H1 (cell line): ENCODE measurements around the gene PABPN1. TPM values are rescaled to one million over a fixed set of nuclear protein-coding genes. Genes with fewer than 3 reads are reported as not detected.

Experiments
- ASH2L ChIP-seq: fragments of 200-600, 300-600 bp; sonication (generic); IDR thresholded peaks from one replicate; pipeline ENCODE4 v1.7.1; 2017; ENCODE audit warnings: low read length
- CBX5 ChIP-seq: fragments of 300-800, 300-1000 bp; sonication (generic); IDR thresholded peaks from 2 replicates; pipeline ENCODE4 v1.7.1; 2016; ENCODE audit warnings: antibody characterized with exemption, low read length, low read depth
- HDAC6 ChIP-seq: IDR thresholded peaks from one replicate; pipeline ENCODE4 v1.7.1; 2012; ENCODE audit warnings: low read depth, mild to moderate bottlenecking, inconsistent platforms, low read length, moderate library complexity
- KDM5A ChIP-seq: fragments of 200-600 bp; IDR thresholded peaks from 2 replicates; pipeline ENCODE4 v1.7.1; 2012; ENCODE audit warnings: mild to moderate bottlenecking, low read length, inconsistent platforms, mixed read lengths
- SUZ12 ChIP-seq: fragments of 200-600 bp; sonication (generic); IDR thresholded peaks from 2 replicates; pipeline ENCODE4 v1.6.1; 2012; ENCODE audit warnings: mild to moderate bottlenecking, inconsistent platforms, low read length, moderate library complexity, mixed read lengths
- TCF12 ChIP-seq: IDR thresholded peaks from 2 replicates; pipeline ENCODE4 v1.6.1; 2011; ENCODE audit warnings: low read depth, mild to moderate bottlenecking, low read length
- TEAD4 ChIP-seq: IDR thresholded peaks from 2 replicates; pipeline ENCODE4 v1.6.1; 2012; ENCODE audit warnings: low read depth, low read length, inconsistent platforms, mixed read lengths
- polyA plus RNA-seq, 7 experiments: library from polyadenylated mRNA; depleted of rRNA in 3 of 7; stranded (reverse) in 5 of 7; unstranded in 2 of 7; fragments of >200 nt in 5 of 7; fragments of 200-250 nt in 2 of 7; gene quantifications; 1 replicate in 5 of 7; 2 replicates in 1 of 7; 4 replicates in 1 of 7; pipeline versions ENCODE4 v1.2.1 to v1.2.3, GENCODE V29; 2011 to 2013; ENCODE audit warnings: missing spikeins in 2 of 7, mixed read lengths in 2 of 7
- total RNA-seq: library from RNA; stranded (reverse); fragmentation: NEBNext Ultra II Directional; extraction: Animal tissue kit (Norgen Biotek cat#: 25700); gene quantifications from 2 replicates; pipeline ENCODE4 v1.2.1, GENCODE V29; 2021
- TF ChIP-seq, protein P1 (sequence below): fragments of 300-600 bp; sonication (generic); IDR thresholded peaks from 2 replicates; pipeline ENCODE4 v1.7.1; 2012; ENCODE audit warnings: low read length, moderate library complexity, mild to moderate bottlenecking, inconsistent platforms; ENCODE audit not compliant: insufficient replicate concordance
- TF ChIP-seq, protein P2 (sequence below): IDR thresholded peaks from 2 replicates; pipeline ENCODE4 v1.6.1; 2011; ENCODE audit warnings: low read length, improper control_type of control experiment

Gene PABPN1
- total and polyA plus RNA-seq, 2 of the 8 experiments (the other 6 are each of a cell fraction or from before 2014, with no cell fraction given), result 300 to 331 TPM

- TF ChIP-seq, protein P1, sequence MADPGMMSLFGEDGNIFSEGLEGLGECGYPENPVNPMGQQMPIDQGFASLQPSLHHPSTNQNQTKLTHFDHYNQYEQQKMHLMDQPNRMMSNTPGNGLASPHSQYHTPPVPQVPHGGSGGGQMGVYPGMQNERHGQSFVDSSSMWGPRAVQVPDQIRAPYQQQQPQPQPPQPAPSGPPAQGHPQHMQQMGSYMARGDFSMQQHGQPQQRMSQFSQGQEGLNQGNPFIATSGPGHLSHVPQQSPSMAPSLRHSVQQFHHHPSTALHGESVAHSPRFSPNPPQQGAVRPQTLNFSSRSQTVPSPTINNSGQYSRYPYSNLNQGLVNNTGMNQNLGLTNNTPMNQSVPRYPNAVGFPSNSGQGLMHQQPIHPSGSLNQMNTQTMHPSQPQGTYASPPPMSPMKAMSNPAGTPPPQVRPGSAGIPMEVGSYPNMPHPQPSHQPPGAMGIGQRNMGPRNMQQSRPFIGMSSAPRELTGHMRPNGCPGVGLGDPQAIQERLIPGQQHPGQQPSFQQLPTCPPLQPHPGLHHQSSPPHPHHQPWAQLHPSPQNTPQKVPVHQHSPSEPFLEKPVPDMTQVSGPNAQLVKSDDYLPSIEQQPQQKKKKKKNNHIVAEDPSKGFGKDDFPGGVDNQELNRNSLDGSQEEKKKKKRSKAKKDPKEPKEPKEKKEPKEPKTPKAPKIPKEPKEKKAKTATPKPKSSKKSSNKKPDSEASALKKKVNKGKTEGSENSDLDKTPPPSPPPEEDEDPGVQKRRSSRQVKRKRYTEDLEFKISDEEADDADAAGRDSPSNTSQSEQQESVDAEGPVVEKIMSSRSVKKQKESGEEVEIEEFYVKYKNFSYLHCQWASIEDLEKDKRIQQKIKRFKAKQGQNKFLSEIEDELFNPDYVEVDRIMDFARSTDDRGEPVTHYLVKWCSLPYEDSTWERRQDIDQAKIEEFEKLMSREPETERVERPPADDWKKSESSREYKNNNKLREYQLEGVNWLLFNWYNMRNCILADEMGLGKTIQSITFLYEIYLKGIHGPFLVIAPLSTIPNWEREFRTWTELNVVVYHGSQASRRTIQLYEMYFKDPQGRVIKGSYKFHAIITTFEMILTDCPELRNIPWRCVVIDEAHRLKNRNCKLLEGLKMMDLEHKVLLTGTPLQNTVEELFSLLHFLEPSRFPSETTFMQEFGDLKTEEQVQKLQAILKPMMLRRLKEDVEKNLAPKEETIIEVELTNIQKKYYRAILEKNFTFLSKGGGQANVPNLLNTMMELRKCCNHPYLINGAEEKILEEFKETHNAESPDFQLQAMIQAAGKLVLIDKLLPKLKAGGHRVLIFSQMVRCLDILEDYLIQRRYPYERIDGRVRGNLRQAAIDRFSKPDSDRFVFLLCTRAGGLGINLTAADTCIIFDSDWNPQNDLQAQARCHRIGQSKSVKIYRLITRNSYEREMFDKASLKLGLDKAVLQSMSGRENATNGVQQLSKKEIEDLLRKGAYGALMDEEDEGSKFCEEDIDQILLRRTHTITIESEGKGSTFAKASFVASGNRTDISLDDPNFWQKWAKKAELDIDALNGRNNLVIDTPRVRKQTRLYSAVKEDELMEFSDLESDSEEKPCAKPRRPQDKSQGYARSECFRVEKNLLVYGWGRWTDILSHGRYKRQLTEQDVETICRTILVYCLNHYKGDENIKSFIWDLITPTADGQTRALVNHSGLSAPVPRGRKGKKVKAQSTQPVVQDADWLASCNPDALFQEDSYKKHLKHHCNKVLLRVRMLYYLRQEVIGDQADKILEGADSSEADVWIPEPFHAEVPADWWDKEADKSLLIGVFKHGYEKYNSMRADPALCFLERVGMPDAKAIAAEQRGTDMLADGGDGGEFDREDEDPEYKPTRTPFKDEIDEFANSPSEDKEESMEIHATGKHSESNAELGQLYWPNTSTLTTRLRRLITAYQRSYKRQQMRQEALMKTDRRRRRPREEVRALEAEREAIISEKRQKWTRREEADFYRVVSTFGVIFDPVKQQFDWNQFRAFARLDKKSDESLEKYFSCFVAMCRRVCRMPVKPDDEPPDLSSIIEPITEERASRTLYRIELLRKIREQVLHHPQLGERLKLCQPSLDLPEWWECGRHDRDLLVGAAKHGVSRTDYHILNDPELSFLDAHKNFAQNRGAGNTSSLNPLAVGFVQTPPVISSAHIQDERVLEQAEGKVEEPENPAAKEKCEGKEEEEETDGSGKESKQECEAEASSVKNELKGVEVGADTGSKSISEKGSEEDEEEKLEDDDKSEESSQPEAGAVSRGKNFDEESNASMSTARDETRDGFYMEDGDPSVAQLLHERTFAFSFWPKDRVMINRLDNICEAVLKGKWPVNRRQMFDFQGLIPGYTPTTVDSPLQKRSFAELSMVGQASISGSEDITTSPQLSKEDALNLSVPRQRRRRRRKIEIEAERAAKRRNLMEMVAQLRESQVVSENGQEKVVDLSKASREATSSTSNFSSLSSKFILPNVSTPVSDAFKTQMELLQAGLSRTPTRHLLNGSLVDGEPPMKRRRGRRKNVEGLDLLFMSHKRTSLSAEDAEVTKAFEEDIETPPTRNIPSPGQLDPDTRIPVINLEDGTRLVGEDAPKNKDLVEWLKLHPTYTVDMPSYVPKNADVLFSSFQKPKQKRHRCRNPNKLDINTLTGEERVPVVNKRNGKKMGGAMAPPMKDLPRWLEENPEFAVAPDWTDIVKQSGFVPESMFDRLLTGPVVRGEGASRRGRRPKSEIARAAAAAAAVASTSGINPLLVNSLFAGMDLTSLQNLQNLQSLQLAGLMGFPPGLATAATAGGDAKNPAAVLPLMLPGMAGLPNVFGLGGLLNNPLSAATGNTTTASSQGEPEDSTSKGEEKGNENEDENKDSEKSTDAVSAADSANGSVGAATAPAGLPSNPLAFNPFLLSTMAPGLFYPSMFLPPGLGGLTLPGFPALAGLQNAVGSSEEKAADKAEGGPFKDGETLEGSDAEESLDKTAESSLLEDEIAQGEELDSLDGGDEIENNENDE, result no peak
- TF ChIP-seq TCF12, result no peak
- no peak for TF ChIP-seq SUZ12
- TF ChIP-seq HDAC6, result no peak
- TF ChIP-seq ASH2L, result peak; percentile 81
- TF ChIP-seq CBX5, result no peak
- TF ChIP-seq KDM5A, result no peak
- TF ChIP-seq, protein P2, sequence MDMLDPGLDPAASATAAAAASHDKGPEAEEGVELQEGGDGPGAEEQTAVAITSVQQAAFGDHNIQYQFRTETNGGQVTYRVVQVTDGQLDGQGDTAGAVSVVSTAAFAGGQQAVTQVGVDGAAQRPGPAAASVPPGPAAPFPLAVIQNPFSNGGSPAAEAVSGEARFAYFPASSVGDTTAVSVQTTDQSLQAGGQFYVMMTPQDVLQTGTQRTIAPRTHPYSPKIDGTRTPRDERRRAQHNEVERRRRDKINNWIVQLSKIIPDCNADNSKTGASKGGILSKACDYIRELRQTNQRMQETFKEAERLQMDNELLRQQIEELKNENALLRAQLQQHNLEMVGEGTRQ, result no peak
- no peak for TF ChIP-seq TEAD4
Observed at GRCh38 chr14:23351681-23352505, 30.6 kb downstream of the PABPN1 start (continued).
